Suprapubic skin (tissue), 4 donors: ENCODE measurements around the gene CAMTA1. TPM values are rescaled to one million over a fixed set of nuclear protein-coding genes. Genes with fewer than 3 reads are reported as not detected.

ENCODE experiments used
- DNase-seq, 2 donors: peaks; one replicate each; pipeline ENCODE4 v3.0.0-alpha.2; 2019; ENCODE audit warnings: low spot score in 2 of 2
- H3K27ac ChIP-seq: fragments of 200-600 bp; sonication (generic); one replicate; pipeline ENCODE4 v1.5.1; 2019
- H3K27me3 ChIP-seq: fragments of 200-600 bp; sonication (generic); one replicate; pipeline ENCODE4 v1.5.1; 2019
- H3K36me3 ChIP-seq: fragments of 200-600 bp; sonication (generic); one replicate; pipeline ENCODE4 v1.5.1; 2019
- H3K4me1 ChIP-seq: fragments of 200-600 bp; sonication (generic); one replicate; pipeline ENCODE4 v1.5.1; 2019
- H3K4me3 ChIP-seq: fragments of 200-600 bp; sonication (generic); one replicate; pipeline ENCODE4 v1.5.1; 2019; ENCODE audit warnings: mild to moderate bottlenecking
- H3K9me3 ChIP-seq: fragments of 200-600 bp; sonication (generic); one replicate; pipeline ENCODE4 v1.5.1; 2019
- EP300 ChIP-seq: sonication (generic); formaldehyde crosslinking; IDR thresholded peaks from one replicate; pipeline ENCODE4 v1.6.1; 2017; ENCODE audit warnings: antibody characterized with exemption
- POLR2A ChIP-seq, 2 donors: fragments of 450-650 bp; IDR thresholded peaks; one replicate each; pipeline ENCODE4 v1.6.1; 2017; ENCODE audit warnings: antibody characterized with exemption in 2 of 2, mild to moderate bottlenecking in 2 of 2, moderate library complexity in 2 of 2
- POLR2AphosphoS5 ChIP-seq, 3 donors: sonication (generic); formaldehyde crosslinking; IDR thresholded peaks; one replicate each; pipeline ENCODE4 v1.6.1; 2017; ENCODE audit warnings: antibody characterized with exemption in 3 of 3
- WGBS: methylation state at CpG from one replicate; pipeline ENCODE4 v1.1.5; 2018; 5-methylcytosine and 5-hydroxymethylcytosine counted together
- total RNA-seq, 4 donors: library from RNA; depleted of rRNA; stranded (reverse); fragments of >200 nt; gene quantifications; one replicate each; pipeline ENCODE4 v1.1.0, GENCODE V29; 2016
- TF ChIP-seq, protein P1 (sequence below), 2 donors: fragments of 200-600 bp in 1 of 2; fragments of 450-650 bp in 1 of 2; sonication (generic) in 1 of 2; IDR thresholded peaks; one replicate each; pipeline ENCODE4 v1.5.1; 2016 to 2019; ENCODE audit warnings: antibody characterized with exemption in 2 of 2, mild to moderate bottlenecking in 1 of 2, moderate library complexity in 1 of 2

The CAMTA1 gene
- total RNA-seq, 4 donors from 2014 or later, result 40.4 to 54.1 (median 46.6) TPM

DNA sequence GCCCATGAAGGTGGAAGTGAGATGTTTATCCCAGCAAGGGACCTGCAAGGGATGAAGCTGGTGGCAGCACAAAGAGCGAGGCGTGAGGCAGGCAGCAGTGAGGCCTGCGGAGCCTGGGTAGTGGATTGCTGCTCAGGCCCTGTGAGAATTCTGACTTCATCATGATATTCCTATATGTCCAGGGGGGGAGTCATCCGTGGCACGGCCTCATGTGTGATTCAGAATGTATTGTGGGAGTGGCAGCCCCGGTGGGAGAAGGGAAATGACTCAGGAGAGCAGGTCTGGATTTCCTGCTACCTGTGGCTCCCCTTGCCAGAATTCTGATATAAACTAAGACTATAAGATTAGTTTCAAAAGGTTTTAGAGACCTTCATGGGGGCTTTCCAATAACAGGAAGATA lies 240.9 kb downstream of the CAMTA1 start:
- TF ChIP-seq EP300, result no peak
- TF ChIP-seq POLR2AphosphoS5 (IDR thresholded peaks at IDR 0.05), result no peak
- TF ChIP-seq, protein P1, sequence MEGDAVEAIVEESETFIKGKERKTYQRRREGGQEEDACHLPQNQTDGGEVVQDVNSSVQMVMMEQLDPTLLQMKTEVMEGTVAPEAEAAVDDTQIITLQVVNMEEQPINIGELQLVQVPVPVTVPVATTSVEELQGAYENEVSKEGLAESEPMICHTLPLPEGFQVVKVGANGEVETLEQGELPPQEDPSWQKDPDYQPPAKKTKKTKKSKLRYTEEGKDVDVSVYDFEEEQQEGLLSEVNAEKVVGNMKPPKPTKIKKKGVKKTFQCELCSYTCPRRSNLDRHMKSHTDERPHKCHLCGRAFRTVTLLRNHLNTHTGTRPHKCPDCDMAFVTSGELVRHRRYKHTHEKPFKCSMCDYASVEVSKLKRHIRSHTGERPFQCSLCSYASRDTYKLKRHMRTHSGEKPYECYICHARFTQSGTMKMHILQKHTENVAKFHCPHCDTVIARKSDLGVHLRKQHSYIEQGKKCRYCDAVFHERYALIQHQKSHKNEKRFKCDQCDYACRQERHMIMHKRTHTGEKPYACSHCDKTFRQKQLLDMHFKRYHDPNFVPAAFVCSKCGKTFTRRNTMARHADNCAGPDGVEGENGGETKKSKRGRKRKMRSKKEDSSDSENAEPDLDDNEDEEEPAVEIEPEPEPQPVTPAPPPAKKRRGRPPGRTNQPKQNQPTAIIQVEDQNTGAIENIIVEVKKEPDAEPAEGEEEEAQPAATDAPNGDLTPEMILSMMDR (IDR thresholded peaks at IDR 0.05), result no peak
- TF ChIP-seq POLR2A (IDR thresholded peaks at IDR 0.05), result no peak
- H3K9me3 ChIP-seq, result no peaks in the 10 kb centered on the region
- no peaks in the 10 kb centered on the region for H3K36me3 ChIP-seq
- no peaks in the 10 kb centered on the region for H3K4me1 ChIP-seq
- H3K27me3 ChIP-seq, result peaks cover 16% of the 10 kb centered on the region
- 72% methylated on average over 6 of the region's 6 CpGs for WGBS
- DNase-seq, result no peak
- H3K27ac ChIP-seq, result no peak overlapping the region
- H3K4me3 ChIP-seq, result no peak overlapping the region

DNA sequence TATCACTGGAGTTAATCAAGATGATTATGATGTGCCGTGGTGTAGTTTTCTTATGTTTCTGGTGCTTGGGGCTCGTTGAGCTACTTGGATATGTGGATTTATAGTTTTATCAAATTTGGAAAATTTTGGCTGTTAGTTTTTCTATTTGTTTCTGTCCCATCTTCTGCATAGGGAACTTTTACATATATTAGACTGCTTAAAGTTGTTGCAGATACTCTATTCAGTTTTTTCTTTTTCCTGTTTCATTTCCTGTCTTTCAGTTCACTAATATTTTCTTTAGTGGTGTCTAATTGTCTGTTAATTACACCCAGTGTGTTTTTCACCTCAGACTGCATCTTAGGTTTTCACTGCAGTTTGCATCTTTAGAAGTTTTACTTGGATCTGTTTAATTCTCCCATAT lies 247.7 kb downstream of the CAMTA1 start:
- no peaks in the 10 kb centered on the region for H3K36me3 ChIP-seq
- no peaks in the 10 kb centered on the region for H3K27me3 ChIP-seq
- H3K27ac ChIP-seq, result no peak overlapping the region
- DNase-seq, result no peak
- peaks cover 7% of the 10 kb centered on the region for H3K9me3 ChIP-seq
- H3K4me3 ChIP-seq, result no peak overlapping the region
- TF ChIP-seq POLR2AphosphoS5 (IDR thresholded peaks at IDR 0.05), result no peak
- no peak for TF ChIP-seq POLR2A (IDR thresholded peaks at IDR 0.05)
- TF ChIP-seq EP300, result no peak
- TF ChIP-seq, protein P1 (IDR thresholded peaks at IDR 0.05), result no peak
- WGBS, result 83% methylated on average over 2 of the region's 2 CpGs
- H3K4me1 ChIP-seq, result no peaks in the 10 kb centered on the region

DNA sequence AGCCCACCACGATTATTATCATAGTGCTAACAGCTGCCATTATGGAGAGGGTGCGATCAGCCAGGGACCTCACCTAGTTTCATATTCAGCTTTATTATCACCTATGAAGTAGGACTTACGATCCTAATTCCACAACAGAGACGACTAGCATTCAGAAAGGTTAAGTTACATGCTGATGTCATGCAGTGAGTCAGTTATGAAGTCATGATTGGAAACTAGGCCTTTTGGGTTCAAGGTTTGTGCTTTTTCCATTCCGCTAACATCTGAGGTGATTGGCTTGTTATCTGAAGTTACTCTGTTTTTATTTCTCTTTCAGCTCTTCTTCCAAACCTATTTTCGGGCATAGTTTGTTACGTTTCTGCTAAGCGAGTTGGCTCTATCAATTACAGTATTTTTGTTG lies 251.1 kb downstream of the CAMTA1 start:
- H3K36me3 ChIP-seq, result no peaks in the 10 kb centered on the region
- H3K4me1 ChIP-seq, result no peaks in the 10 kb centered on the region
- no peak for DNase-seq
- TF ChIP-seq POLR2A (IDR thresholded peaks at IDR 0.05) (no peak), POLR2AphosphoS5 (IDR thresholded peaks at IDR 0.05) (no peak), EP300 (no peak)
- TF ChIP-seq, protein P1 (IDR thresholded peaks at IDR 0.05), result no peak
- no peak overlapping the region for H3K4me3 ChIP-seq
- no peaks in the 10 kb centered on the region for H3K27me3 ChIP-seq
- no peak overlapping the region for H3K27ac ChIP-seq
- WGBS, result 93% methylated on average over 8 of the region's 8 CpGs
- H3K9me3 ChIP-seq, result peaks cover 7% of the 10 kb centered on the region

DNA sequence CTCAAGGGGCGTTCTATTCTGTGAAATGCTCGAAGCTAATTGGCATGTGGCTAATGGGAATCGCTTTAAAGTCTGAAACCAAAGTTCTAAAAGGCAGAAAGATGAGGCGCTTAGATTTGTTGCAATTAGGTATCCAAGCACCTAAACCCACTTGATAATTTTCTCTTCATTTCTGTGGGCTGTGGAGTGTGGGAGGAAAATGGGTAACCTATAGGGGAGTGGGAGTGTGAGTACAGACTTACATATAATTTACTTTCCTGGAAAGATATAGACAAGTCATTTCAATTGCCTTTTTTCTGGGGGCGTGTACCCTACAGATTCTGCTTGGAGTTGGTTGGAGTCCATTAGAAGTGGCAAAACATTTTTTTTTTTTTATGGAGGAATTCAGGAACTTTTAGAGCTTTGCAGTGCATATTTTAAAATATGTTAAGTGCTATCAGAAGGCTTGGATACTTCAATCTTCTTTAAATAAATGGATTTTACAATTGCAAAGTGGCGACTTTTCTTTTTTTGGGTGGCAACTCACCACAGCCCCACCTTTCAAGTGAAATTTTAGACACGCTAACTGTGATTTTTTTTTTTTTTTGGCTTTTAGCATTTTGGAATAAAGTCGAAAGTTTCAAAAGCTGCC lies 254.5 kb downstream of the CAMTA1 start:
- no peak overlapping the region for H3K27ac ChIP-seq
- no peaks in the 10 kb centered on the region for H3K9me3 ChIP-seq
- WGBS, result 77% methylated on average over 8 of the region's 8 CpGs
- peaks cover 26% of the 10 kb centered on the region for H3K27me3 ChIP-seq
- H3K4me3 ChIP-seq, result no peak overlapping the region
- H3K36me3 ChIP-seq, result no peaks in the 10 kb centered on the region
- TF ChIP-seq, protein P1 (IDR thresholded peaks at IDR 0.05), result no peak
- no peak for TF ChIP-seq POLR2AphosphoS5 (IDR thresholded peaks at IDR 0.05)
- no peak for TF ChIP-seq EP300
- no peaks in the 10 kb centered on the region for H3K4me1 ChIP-seq
- no peak for DNase-seq

DNA sequence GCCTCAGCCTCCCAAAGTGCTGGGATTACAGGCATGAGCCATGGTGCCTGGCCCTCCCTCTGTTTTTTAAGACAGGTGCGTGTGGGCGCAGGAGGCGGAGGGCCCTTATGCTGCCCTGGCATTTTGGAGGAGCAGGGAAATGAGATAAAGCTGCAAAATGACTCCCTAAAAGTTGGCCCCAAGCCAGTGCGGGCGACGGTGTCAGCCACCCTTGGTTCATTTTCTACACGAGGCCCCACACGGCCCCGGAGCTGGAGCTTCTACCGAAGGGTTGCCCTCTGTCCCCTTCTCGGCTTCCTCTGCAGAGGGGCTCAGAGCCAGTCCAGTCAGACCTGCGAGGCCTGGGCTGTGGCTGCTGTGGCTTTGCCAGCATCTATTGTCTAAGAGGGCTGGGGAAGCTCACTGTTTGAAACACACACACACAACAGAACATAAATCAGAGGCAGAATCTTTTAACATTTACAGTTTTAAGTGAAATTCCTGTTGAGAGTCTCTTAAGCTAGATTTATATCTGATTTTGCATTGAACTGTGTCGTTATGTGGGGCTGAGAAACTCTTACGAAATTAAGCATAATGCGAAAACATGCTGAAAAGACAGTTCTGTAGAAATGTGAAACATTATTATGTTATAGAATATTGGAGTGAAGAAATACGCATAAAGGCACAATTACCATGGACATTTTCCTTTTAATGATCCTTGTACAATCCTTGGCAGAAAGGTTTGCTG lies 255.9 kb downstream of the CAMTA1 start:
- TF ChIP-seq POLR2AphosphoS5 (IDR thresholded peaks at IDR 0.05), result no peak
- TF ChIP-seq POLR2A (IDR thresholded peaks at IDR 0.05), result no peak
- TF ChIP-seq EP300, result no peak
- TF ChIP-seq, protein P1 (IDR thresholded peaks at IDR 0.05), result no peak
- no peak for DNase-seq
- H3K4me3 ChIP-seq, result no peak overlapping the region
- H3K36me3 ChIP-seq, result no peaks in the 10 kb centered on the region
- no peak overlapping the region for H3K27ac ChIP-seq
- no peaks in the 10 kb centered on the region for H3K4me1 ChIP-seq
- H3K27me3 ChIP-seq, result peaks cover 26% of the 10 kb centered on the region
- 84% methylated on average over 7 of the region's 16 CpGs for WGBS
- no peaks in the 10 kb centered on the region for H3K9me3 ChIP-seq
